Prostate gland (tissue), 1 donor: Measurements from ENCODE around the gene TMEM178B.

Source experiments
- POLR2A ChIP-seq: fragments of 450-650 bp; IDR thresholded peaks from one replicate; pipeline ENCODE4 v1.6.1; 2016; ENCODE audit warnings: antibody characterized with exemption, mild to moderate bottlenecking
- POLR2AphosphoS5 ChIP-seq: sonication (generic); formaldehyde crosslinking; IDR thresholded peaks from one replicate; pipeline ENCODE4 v1.6.1; 2017; ENCODE audit warnings: antibody characterized with exemption

GRCh38 chr7:141340991-141341390 lies 267.1 kb downstream of the TMEM178B start:
- TF ChIP-seq POLR2AphosphoS5: no peak
- no peak for TF ChIP-seq POLR2A
